OCI-LY7 (cell line): Measurements from ENCODE around the gene PRSS27. TPM values are rescaled to one million over a fixed set of nuclear protein-coding genes. Genes with fewer than 3 reads are reported as not detected.

Experiments
- BruUV-seq: library from RNA; stranded (reverse); fragments of 400-500 nt; replicated peaks from 2 replicates; lab custom pipeline; 2021; lab: Mats Ljungman, UMichigan
- CTCF ChIA-PET: fragments of 300-600 bp; sonication (Branson Sonifier 250); formaldehyde crosslinking; loops from one replicate; lab custom pipeline; 2022; ENCODE audit warnings: antibody characterized with exemption; ENCODE audit not compliant: unreplicated experiment; lab: Charles Lee
- POLR2A ChIA-PET: fragments of 300-600 bp; sonication (Branson Sonifier 250); formaldehyde crosslinking; loops from one replicate; lab custom pipeline; 2022; ENCODE audit warnings: antibody characterized with exemption; lab: Charles Lee
- DNase-seq: peaks from one replicate; pipeline ENCODE4 v3.0.0-alpha.2; 2015; ENCODE audit warnings: low spot score
- H2AFZ ChIP-seq: fragments of 200-600 bp; sonication (generic), shearing (Covaris generic); 2 replicates; pipeline ENCODE4 v1.6.1; 2014; ENCODE audit warnings: mild to moderate bottlenecking, antibody characterized with exemption, low read length, moderate library complexity
- H3K27ac ChIP-seq: fragments of 200-600 bp; sonication (generic); 2 replicates; pipeline ENCODE4 v1.5.1; 2014; ENCODE audit warnings: mixed run types, low read depth, mild to moderate bottlenecking, moderate library complexity, low read length, inconsistent platforms; ENCODE audit not compliant: poor library complexity, severe bottlenecking
- H3K36me3 ChIP-seq: fragments of 200-600 bp; sonication (generic); 2 replicates; pipeline ENCODE4 v1.6.1; 2014; ENCODE audit warnings: mild to moderate bottlenecking, antibody characterized with exemption, low read length, moderate library complexity, mixed read lengths; ENCODE audit not compliant: insufficient read depth
- H3K4me1 ChIP-seq: fragments of 200-600 bp; sonication (generic); 2 replicates; pipeline ENCODE4 v1.5.1; 2014; ENCODE audit warnings: mild to moderate bottlenecking, low read length; ENCODE audit not compliant: insufficient read depth, poor library complexity, severe bottlenecking
- H3K4me2 ChIP-seq: fragments of 200-600 bp; sonication (generic); 2 replicates; pipeline ENCODE4 v1.6.1; 2014; ENCODE audit warnings: mild to moderate bottlenecking, low read length
- H3K4me3 ChIP-seq: fragments of 200-600 bp; sonication (generic); 2 replicates; pipeline ENCODE4 v1.5.1; 2014; ENCODE audit warnings: mild to moderate bottlenecking, low read depth, low read length; ENCODE audit not compliant: poor library complexity, severe bottlenecking
- H3K79me2 ChIP-seq: fragments of 200-600 bp; sonication (generic); 2 replicates; pipeline ENCODE4 v1.6.1; 2016; ENCODE audit warnings: low read depth, mild to moderate bottlenecking, low read length, moderate library complexity, mixed read lengths; ENCODE audit not compliant: insufficient read depth
- H3K9me2 ChIP-seq: fragments of 200-600 bp; sonication (generic); 2 replicates; pipeline ENCODE4 v1.6.1; 2016; ENCODE audit warnings: mild to moderate bottlenecking, low read length, mixed read lengths; ENCODE audit not compliant: insufficient read depth
- H3K9me3 ChIP-seq: fragments of 200-600 bp; sonication (generic); 2 replicates; pipeline ENCODE4 v1.6.1; 2014; ENCODE audit warnings: mild to moderate bottlenecking, mixed run types, low read length, mixed read lengths
- H4K20me1 ChIP-seq: fragments of 200-600 bp; sonication (generic); 2 replicates; pipeline ENCODE4 v1.6.1; 2014; ENCODE audit warnings: mild to moderate bottlenecking, antibody characterized with exemption, low read length, moderate library complexity, mixed read lengths; ENCODE audit not compliant: insufficient read depth
- CTCF ChIP-seq: fragments of 200-600 bp; sonication (generic); conservative IDR thresholded peaks from 2 replicates; pipeline ENCODE4 v1.5.1; 2014; ENCODE audit warnings: mild to moderate bottlenecking, antibody characterized with exemption, low read length, moderate library complexity, mixed read lengths
- EZH2phosphoT487 ChIP-seq: fragments of 200-600 bp; sonication (generic); IDR thresholded peaks from 2 replicates; pipeline ENCODE4 v1.6.1; 2018; ENCODE audit warnings: low read depth, borderline replicate concordance, mild to moderate bottlenecking, mixed run types, antibody characterized with exemption, low read length, moderate library complexity, mixed read lengths
- intact Hi-C: fragments of 100-400 bp; cut with micrococcal nuclease; formaldehyde crosslinking; loops from one replicate; pipeline ENCODE4 v1.10.0; 2022; ENCODE audit not compliant: unreplicated experiment
- total RNA-seq, 2 experiments: library from RNA; depleted of rRNA in 1 of 2; stranded (reverse); fragments of >200 nt in 1 of 2; shearing (Covaris generic) in 1 of 2; gene quantifications; 2 replicates each; pipeline ENCODE4 v1.2.3, GENCODE V29; 2014 to 2022

The PRSS27 gene
- total RNA-seq, 2 experiments from 2014 or later = 2.7 to 7.7 TPM

- no peaks in the 10 kb centered on the region for H3K4me1 ChIP-seq
- H3K36me3 ChIP-seq = peaks cover 8% of the 10 kb centered on the region; the same call in 1 of the 2 replicates
- ChIA-PET POLR2A (no interaction called here), CTCF (no interaction called here)
- BruUV-seq = TSS peak; percentile 80
- no peaks in the 10 kb centered on the region for H3K79me2 ChIP-seq
- no peaks in the 10 kb centered on the region for H3K9me2 ChIP-seq
- no peaks in the 10 kb centered on the region for H3K9me3 ChIP-seq
- H3K27ac ChIP-seq = no peak overlapping the region
- H3K4me3 ChIP-seq = no peak overlapping the region
- intact Hi-C loops = no loop called here
- no peak for DNase-seq
- no peaks in the 10 kb centered on the region for H4K20me1 ChIP-seq
- TF ChIP-seq CTCF (no peak), EZH2phosphoT487 (no peak)
- H2AFZ ChIP-seq = no peak overlapping the region
- no peak overlapping the region for H3K4me2 ChIP-seq
These were observed 11.8 kb downstream of the PRSS27 start for GRCh38 chr16:2708290-2708639.

GRCh38 chr16:2707368-2708289 lies 12.4 kb downstream of the PRSS27 start:
- ChIA-PET CTCF (no interaction called here), POLR2A (no interaction called here)
- intact Hi-C loops = no loop called here
- Histone ChIP-seq H3K4me1 (no peaks in the 10 kb centered on the region), H3K4me3 (no peak overlapping the region), H3K79me2 (no peaks in the 10 kb centered on the region), H3K36me3 (peaks cover 13% of the 10 kb centered on the region; the same call in 1 of the 2 replicates), H3K27ac (no peak overlapping the region), H3K4me2 (no peak overlapping the region), H3K9me2 (no peaks in the 10 kb centered on the region), H2AFZ (no peak overlapping the region), H4K20me1 (no peaks in the 10 kb centered on the region), H3K9me3 (no peaks in the 10 kb centered on the region)
- DNase-seq = no peak
- no peak for TF ChIP-seq EZH2phosphoT487
- no peak for TF ChIP-seq CTCF
- BruUV-seq = no TSS peak
